SU-DHL-6 (cell line): ENCODE measurements around the gene GPRC5B.

Experiments
- CTCF ChIP-seq: fragments of 200-600 bp; sonication (generic); IDR thresholded peaks from one replicate; pipeline ENCODE4 v1.5.1; 2017; ENCODE audit warnings: antibody characterized with exemption, mild to moderate bottlenecking, low read length, moderate library complexity; ENCODE audit not compliant: insufficient read depth, poor library complexity, severe bottlenecking
- EZH2phosphoT487 ChIP-seq: fragments of 200-600 bp; sonication (generic), shearing (Covaris generic); conservative IDR thresholded peaks from 2 replicates; pipeline ENCODE4 v1.6.1; 2018; ENCODE audit warnings: mild to moderate bottlenecking, antibody characterized with exemption, low read length, moderate library complexity, mixed read lengths

- TF ChIP-seq CTCF (no peak), EZH2phosphoT487 (no peak)
Measured at GRCh38 chr16:19885451-19886072, 914 bp upstream of the GPRC5B start.
